ENCODE measurements around the gene TTC39A.

DNA sequence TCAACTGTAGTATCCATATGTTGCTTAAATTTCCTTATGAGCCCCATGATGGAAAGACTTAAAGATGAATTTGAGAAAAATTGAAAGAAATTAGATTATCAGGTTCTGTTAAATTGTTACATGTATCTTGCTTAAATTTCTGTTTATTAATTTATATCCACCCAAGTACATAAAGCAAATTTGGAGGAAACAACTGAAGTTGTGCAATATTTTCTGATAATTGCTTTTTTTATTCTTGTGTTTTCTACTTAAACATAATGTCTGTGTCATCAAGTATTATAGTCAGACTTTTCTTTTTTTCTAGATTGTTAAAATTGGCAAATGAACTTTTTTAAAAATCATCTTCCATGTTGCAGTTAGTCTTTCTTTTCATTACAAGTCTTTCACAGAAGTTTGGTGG, 57.4 kb downstream of the TTC39A start:
- TF ChIP-seq, protein P1, sequence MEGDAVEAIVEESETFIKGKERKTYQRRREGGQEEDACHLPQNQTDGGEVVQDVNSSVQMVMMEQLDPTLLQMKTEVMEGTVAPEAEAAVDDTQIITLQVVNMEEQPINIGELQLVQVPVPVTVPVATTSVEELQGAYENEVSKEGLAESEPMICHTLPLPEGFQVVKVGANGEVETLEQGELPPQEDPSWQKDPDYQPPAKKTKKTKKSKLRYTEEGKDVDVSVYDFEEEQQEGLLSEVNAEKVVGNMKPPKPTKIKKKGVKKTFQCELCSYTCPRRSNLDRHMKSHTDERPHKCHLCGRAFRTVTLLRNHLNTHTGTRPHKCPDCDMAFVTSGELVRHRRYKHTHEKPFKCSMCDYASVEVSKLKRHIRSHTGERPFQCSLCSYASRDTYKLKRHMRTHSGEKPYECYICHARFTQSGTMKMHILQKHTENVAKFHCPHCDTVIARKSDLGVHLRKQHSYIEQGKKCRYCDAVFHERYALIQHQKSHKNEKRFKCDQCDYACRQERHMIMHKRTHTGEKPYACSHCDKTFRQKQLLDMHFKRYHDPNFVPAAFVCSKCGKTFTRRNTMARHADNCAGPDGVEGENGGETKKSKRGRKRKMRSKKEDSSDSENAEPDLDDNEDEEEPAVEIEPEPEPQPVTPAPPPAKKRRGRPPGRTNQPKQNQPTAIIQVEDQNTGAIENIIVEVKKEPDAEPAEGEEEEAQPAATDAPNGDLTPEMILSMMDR (IDR thresholded peaks at IDR 0.05), result no peak
- no peak for TF ChIP-seq EZH2 (IDR thresholded peaks at IDR 0.05; ENCODE audit: borderline replicate concordance, insufficient read depth, low read depth, low read length, poor library complexity, severe bottlenecking)
